Ascending aorta (tissue), 2 donors: ENCODE measurements around the gene FSD1L. TPM values are rescaled to one million over a fixed set of nuclear protein-coding genes. Genes with fewer than 3 reads are reported as not detected.

ENCODE experiments used
- DNase-seq, 2 donors: peaks; one replicate each; pipeline ENCODE4 v3.0.0-alpha.2; 2019; ENCODE audit warnings: low spot score in 2 of 2
- H3K27ac ChIP-seq, 2 donors: fragments of 200-600 bp; sonication (generic); one replicate each; pipeline ENCODE4 v1.5.1; 2016 to 2017; ENCODE audit warnings: mild to moderate bottlenecking in 1 of 2
- H3K27me3 ChIP-seq: fragments of 200-600 bp; sonication (generic); one replicate; pipeline ENCODE4 v1.5.1; 2017
- H3K36me3 ChIP-seq, 2 donors: fragments of 200-600 bp; sonication (generic); one replicate each; pipeline ENCODE4 v1.5.1; 2016
- H3K4me1 ChIP-seq, 2 donors: fragments of 200-600 bp; sonication (generic); one replicate each; pipeline ENCODE4 v1.5.1; 2016 to 2017; ENCODE audit warnings: mild to moderate bottlenecking in 1 of 2
- H3K4me3 ChIP-seq, 2 donors: fragments of 200-600 bp; sonication (generic); one replicate each; pipeline ENCODE4 v1.5.1; 2016 to 2017; ENCODE audit warnings: mild to moderate bottlenecking in 1 of 2
- H3K9me3 ChIP-seq, 2 donors: fragments of 200-600 bp; sonication (generic); one replicate each; pipeline ENCODE4 v1.5.1; 2016
- CTCF ChIP-seq, 3 experiments: fragments of 200-600 bp in 2 of 3; fragments of 450-650 bp in 1 of 3; sonication (generic) in 2 of 3; IDR thresholded peaks; one replicate each; pipeline ENCODE4 v1.5.1; 2016 to 2019; ENCODE audit warnings: antibody characterized with exemption in 3 of 3, mild to moderate bottlenecking in 1 of 3, moderate library complexity in 1 of 3
- intact Hi-C: fragments of 100-400 bp; cut with DNase I; formaldehyde crosslinking; loops from one replicate; pipeline ENCODE4 v1.15.1; 2023
- total RNA-seq: library from RNA; depleted of rRNA; stranded (reverse); fragments of >200 nt; gene quantifications from one replicate; pipeline ENCODE4 v1.1.0, GENCODE V29; 2016

Gene FSD1L
- total RNA-seq, 1 donor from 2014 or later, result 0.43 TPM

GRCh38 chr9:105485131-105485530 is 37.3 kb downstream of the FSD1L start:
- H3K27ac ChIP-seq, result no peak overlapping the region
- DNase-seq, result no peak
- intact Hi-C loops, result no loop called here
- no peaks in the 10 kb centered on the region for H3K27me3 ChIP-seq
- no peak for TF ChIP-seq CTCF (IDR thresholded peaks at IDR 0.05)
- no peaks in the 10 kb centered on the region for H3K36me3 ChIP-seq
- no peaks in the 10 kb centered on the region for H3K9me3 ChIP-seq
- H3K4me1 ChIP-seq, result no peaks in the 10 kb centered on the region
- no peak overlapping the region for H3K4me3 ChIP-seq

DNA sequence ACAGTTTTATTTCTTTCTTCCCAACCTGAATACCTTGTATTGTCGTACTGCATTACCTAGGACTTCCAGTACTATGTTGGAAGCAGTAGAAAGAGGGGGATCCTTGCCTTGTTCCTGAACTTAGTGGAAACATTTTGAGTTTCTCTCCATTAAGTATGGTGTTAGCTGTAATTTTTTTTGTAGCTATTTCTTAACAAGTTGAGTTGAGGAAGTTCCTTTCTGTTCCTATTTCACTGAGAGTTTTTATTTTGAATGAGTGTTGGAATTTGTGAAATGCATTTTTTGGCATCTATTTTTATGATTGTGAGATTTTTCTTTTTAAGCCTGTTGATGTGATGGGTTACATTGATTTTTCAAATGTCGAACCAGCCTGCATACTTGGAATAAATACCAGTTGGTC is 49.0 kb downstream of the FSD1L start:
- intact Hi-C loops, result no loop called here
- no peaks in the 10 kb centered on the region for H3K36me3 ChIP-seq
- no peak overlapping the region for H3K27ac ChIP-seq
- no peak for DNase-seq
- no peaks in the 10 kb centered on the region for H3K27me3 ChIP-seq
- no peaks in the 10 kb centered on the region for H3K9me3 ChIP-seq
- H3K4me1 ChIP-seq, result peaks cover 0 to 3% of the 10 kb centered on the region in 2 donors
- no peak for TF ChIP-seq CTCF (IDR thresholded peaks at IDR 0.05)
- H3K4me3 ChIP-seq, result no peak overlapping the region

- TF ChIP-seq CTCF (IDR thresholded peaks at IDR 0.05), result no peak
- no peak overlapping the region for H3K27ac ChIP-seq
These were observed 49.9 kb downstream of the FSD1L start for GRCh38 chr9:105497704-105498103.

DNA sequence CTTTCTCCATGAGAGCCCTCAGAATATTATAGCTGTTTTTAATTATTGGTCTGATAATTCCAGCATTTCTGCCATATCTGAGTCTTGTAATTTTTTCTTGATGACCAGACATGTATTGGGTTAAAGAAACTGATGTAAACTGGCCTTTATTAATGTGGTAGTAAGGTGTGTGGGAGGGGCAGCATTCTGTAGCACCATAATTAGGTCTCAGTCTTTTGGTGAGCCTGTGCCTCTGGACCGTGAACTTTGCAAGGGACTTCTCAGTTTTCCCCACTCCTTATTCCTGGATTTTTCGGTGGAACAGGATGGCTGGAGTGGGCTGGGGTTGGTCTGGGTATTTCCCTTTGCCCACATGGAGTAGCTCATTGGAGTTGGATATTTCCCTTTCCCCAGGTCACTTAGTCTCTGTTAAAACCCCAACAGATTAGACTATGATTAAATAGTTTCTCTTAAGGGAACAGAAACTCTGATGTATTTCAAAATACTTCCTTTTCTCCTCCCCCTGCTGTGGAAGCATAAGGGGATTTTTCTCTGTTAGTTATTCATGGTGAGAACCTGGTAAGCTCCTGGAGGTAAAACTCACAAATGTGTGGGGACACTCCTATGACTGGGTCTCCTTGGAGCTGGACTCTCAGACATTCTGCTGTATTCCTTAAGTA is 52.4 kb downstream of the FSD1L start:
- no peak for TF ChIP-seq CTCF (IDR thresholded peaks at IDR 0.05)
- Histone ChIP-seq H3K4me3 (no peak overlapping the region), H3K27me3 (no peaks in the 10 kb centered on the region), H3K9me3 (no peaks in the 10 kb centered on the region), H3K36me3 (no peaks in the 10 kb centered on the region), H3K27ac (no peak overlapping the region), H3K4me1 (peaks cover 0 to 3% of the 10 kb centered on the region in 2 donors)
- DNase-seq, result no peak
- intact Hi-C loops, result no loop called here

More at GRCh38 chr9:105497704-105498103, 49.9 kb downstream of the FSD1L start:
- no peaks in the 10 kb centered on the region for H3K9me3 ChIP-seq
- peaks cover 0 to 3% of the 10 kb centered on the region in 2 donors for H3K4me1 ChIP-seq
- intact Hi-C loops, result no loop called here
- H3K27me3 ChIP-seq, result no peaks in the 10 kb centered on the region
- H3K36me3 ChIP-seq, result no peaks in the 10 kb centered on the region
- DNase-seq, result no peak
- H3K4me3 ChIP-seq, result no peak overlapping the region

- no peak overlapping the region for H3K27ac ChIP-seq
- H3K9me3 ChIP-seq, result no peaks in the 10 kb centered on the region
- DNase-seq, result no peak
- TF ChIP-seq CTCF (IDR thresholded peaks at IDR 0.05), result no peak
- no peaks in the 10 kb centered on the region for H3K27me3 ChIP-seq
- H3K4me1 ChIP-seq, result peaks cover 0 to 3% of the 10 kb centered on the region in 2 donors
- intact Hi-C loops, result no loop called here
- no peak overlapping the region for H3K4me3 ChIP-seq
- no peaks in the 10 kb centered on the region for H3K36me3 ChIP-seq
These were observed 53.6 kb downstream of the FSD1L start for GRCh38 chr9:105501414-105501813.

DNA sequence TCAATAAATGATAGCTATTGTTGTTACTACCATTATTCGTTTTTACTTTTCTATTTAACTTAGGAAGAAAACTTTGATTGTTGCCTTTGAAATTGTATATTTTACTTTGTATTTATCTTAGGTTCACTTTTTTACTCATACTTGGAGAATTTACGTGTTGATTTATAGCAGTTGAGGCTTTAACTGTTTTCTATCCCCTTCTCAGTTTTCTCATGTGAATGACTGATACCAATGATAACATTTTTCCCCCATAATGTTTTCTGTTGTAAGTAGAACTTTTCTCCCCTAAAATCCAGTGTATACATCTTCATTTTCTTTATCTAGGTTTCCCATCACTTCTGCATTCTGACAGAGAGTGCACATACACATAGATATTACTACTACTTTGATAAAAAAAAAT is 54.4 kb downstream of the FSD1L start:
- H3K4me3 ChIP-seq, result no peak overlapping the region
- H3K27ac ChIP-seq, result no peak overlapping the region
- peaks cover 0 to 4% of the 10 kb centered on the region in 2 donors for H3K36me3 ChIP-seq
- H3K27me3 ChIP-seq, result no peaks in the 10 kb centered on the region
- H3K4me1 ChIP-seq, result no peaks in the 10 kb centered on the region
- TF ChIP-seq CTCF (IDR thresholded peaks at IDR 0.05), result no peak
- intact Hi-C loops, result no loop called here
- DNase-seq, result no peak
- H3K9me3 ChIP-seq, result no peaks in the 10 kb centered on the region
